CD4-positive, CD25-positive, alpha-beta regulatory T cell (primary cell): ENCODE measurements around the gene USP28. TPM values are rescaled to one million over a fixed set of nuclear protein-coding genes. Genes with fewer than 3 reads are reported as not detected.

Experiments used
- ATAC-seq, 2 donors: fragments of 150-1000 bp; cut with Tn5 transposase; one replicate each; pipeline ENCODE4 v1.10.0; 2021; ENCODE audit warnings: low read depth in 2 of 2, moderate number of reproducible peaks in 2 of 2, moderate library complexity in 1 of 2
- DNase-seq, 3 donors: peaks; one replicate each; pipeline versions ENCODE4 v3.0.0 to v3.0.0-alpha.2; 2012 to 2022; ENCODE audit warnings: mixed read lengths in 1 of 3
- H3K27ac ChIP-seq: one replicate; pipeline ENCODE4 v1.7.0; 2013; ENCODE audit warnings: mild to moderate bottlenecking, low read length; ENCODE audit not compliant: insufficient read depth, poor library complexity, severe bottlenecking
- H3K27me3 ChIP-seq: one replicate; pipeline ENCODE4 v1.7.0; 2013; ENCODE audit warnings: low read length; ENCODE audit not compliant: control insufficient read depth, insufficient read depth
- H3K36me3 ChIP-seq: one replicate; pipeline ENCODE4 v1.7.0; 2013; ENCODE audit warnings: mild to moderate bottlenecking, low read length, moderate library complexity; ENCODE audit not compliant: control insufficient read depth, insufficient read depth
- H3K4me1 ChIP-seq: 2 replicates; pipeline ENCODE4 v1.7.0; 2013; ENCODE audit warnings: mild to moderate bottlenecking, low read length; ENCODE audit not compliant: insufficient read depth, control insufficient read depth, poor library complexity, severe bottlenecking
- H3K4me3 ChIP-seq: one replicate; pipeline ENCODE4 v1.7.0; 2013; ENCODE audit warnings: low read depth, mild to moderate bottlenecking, low read length, moderate library complexity
- H3K9me3 ChIP-seq, 2 experiments: 1 replicate in 1 of 2; 2 replicates in 1 of 2; pipeline ENCODE4 v1.7.0; 2013; ENCODE audit warnings: low read length in 2 of 2, mild to moderate bottlenecking in 1 of 2, moderate library complexity in 1 of 2; ENCODE audit not compliant: control insufficient read depth in 2 of 2
- H3K27ac Mint-ChIP-seq, 3 donors: one replicate each; pipeline ENCODE4 v1.8.0; 2020 to 2022; ENCODE audit warnings: mild to moderate bottlenecking in 3 of 3, mixed read lengths in 3 of 3, moderate library complexity in 2 of 3
- H3K27me3 Mint-ChIP-seq: one replicate; pipeline ENCODE4 v1.8.0; 2022; ENCODE audit warnings: mild to moderate bottlenecking, mixed read lengths
- H3K36me3 Mint-ChIP-seq: one replicate; pipeline ENCODE4 v1.8.0; 2020; ENCODE audit warnings: mixed read lengths
- H3K4me1 Mint-ChIP-seq, 4 donors: one replicate each; pipeline ENCODE4 v1.8.0; 2020 to 2022; ENCODE audit warnings: mixed read lengths in 4 of 4, mild to moderate bottlenecking in 1 of 4
- H3K4me3 Mint-ChIP-seq, 4 donors: one replicate each; pipeline ENCODE4 v1.8.0; 2020 to 2022; ENCODE audit warnings: mild to moderate bottlenecking in 4 of 4, mixed read lengths in 4 of 4, moderate library complexity in 3 of 4
- H3K9me3 Mint-ChIP-seq, 7 donors: one replicate each; pipeline ENCODE4 v1.8.0; 2020 to 2022; ENCODE audit warnings: mixed read lengths in 7 of 7, mild to moderate bottlenecking in 3 of 7, moderate library complexity in 2 of 7
- polyA plus RNA-seq, 4 donors: library from polyadenylated mRNA; unstranded; fragments of 300-500 nt; fragmentation: Illumina TruSeq; gene quantifications; one replicate each; pipeline ENCODE4 v1.2.3, GENCODE V29; 2021
- total RNA-seq: library from RNA; stranded (reverse); gene quantifications from one replicate; pipeline ENCODE4 v1.2.3, GENCODE V29; 2022

The USP28 gene
- total and polyA plus RNA-seq, 5 donors from 2014 or later, result 20.7 to 29.9 (median 27.2) TPM

- peaks cover 26% of the 10 kb centered on the region for H3K36me3 ChIP-seq
- peaks cover 0 to 5% (median 0%) of the 10 kb centered on the region in 7 donors for H3K9me3 Mint-ChIP-seq
- no peaks in the 10 kb centered on the region for H3K27me3 ChIP-seq
- H3K9me3 ChIP-seq, result no peaks in the 10 kb centered on the region
- no peaks in the 10 kb centered on the region for H3K27me3 Mint-ChIP-seq
- H3K4me1 Mint-ChIP-seq, result peaks cover 0 to 8% (median 3%) of the 10 kb centered on the region in 4 donors
- H3K36me3 Mint-ChIP-seq, result peaks cover 43% of the 10 kb centered on the region
- H3K27ac ChIP-seq, result no peak overlapping the region
- no peaks in the 10 kb centered on the region for H3K4me1 ChIP-seq
- DNase-seq (no peak), ATAC-seq (no peak)
- H3K4me3 ChIP-seq, result no peak overlapping the region
- no peak overlapping the region for H3K4me3 Mint-ChIP-seq
- no peak overlapping the region for H3K27ac Mint-ChIP-seq
These were observed 28.3 kb downstream of the USP28 start for GRCh38 chr11:113847111-113847510.

- Mint-ChIP-seq H3K4me1 (peaks cover 7 to 14% (median 12%) of the 10 kb centered on the region in 4 donors), H3K27me3 (no peaks in the 10 kb centered on the region), H3K27ac (peak overlapping the region in 2 of 3 donors; percentile 3 to 16), H3K9me3 (peaks cover 0 to 1% (median 0%) of the 10 kb centered on the region in 7 donors), H3K36me3 (peaks cover 25% of the 10 kb centered on the region), H3K4me3 (peak overlapping the region in 3 of 4 donors; percentile 1 to 36 (median 29))
- no peaks in the 10 kb centered on the region for H3K4me1 ChIP-seq
- no peaks in the 10 kb centered on the region for H3K9me3 ChIP-seq
- ATAC-seq (no peak), DNase-seq (no peak)
- H3K27me3 ChIP-seq, result no peaks in the 10 kb centered on the region
- H3K27ac ChIP-seq, result no peak overlapping the region
- H3K36me3 ChIP-seq, result peaks cover 18% of the 10 kb centered on the region
- peak overlapping the region; percentile 68 for H3K4me3 ChIP-seq
These were observed 33.7 kb downstream of the USP28 start for GRCh38 chr11:113841691-113842090.

GRCh38 chr11:113840932-113841664, 34.3 kb downstream of the USP28 start:
- ATAC-seq (no peak), DNase-seq (peak in 1 of 3 donors; percentile 41)
- no peak overlapping the region for H3K27ac ChIP-seq
- H3K27me3 ChIP-seq, result no peaks in the 10 kb centered on the region
- Mint-ChIP-seq H3K4me3 (peak overlapping the region in 3 of 4 donors; percentile 13 to 36 (median 29)), H3K36me3 (peaks cover 25% of the 10 kb centered on the region), H3K9me3 (peaks cover 0 to 1% (median 0%) of the 10 kb centered on the region in 7 donors), H3K27me3 (no peaks in the 10 kb centered on the region), H3K27ac (peak overlapping the region in 1 of 3 donors; percentile 3), H3K4me1 (peaks cover 7 to 14% (median 11%) of the 10 kb centered on the region in 4 donors)
- no peaks in the 10 kb centered on the region for H3K9me3 ChIP-seq
- peaks cover 18% of the 10 kb centered on the region for H3K36me3 ChIP-seq
- no peaks in the 10 kb centered on the region for H3K4me1 ChIP-seq
- peak overlapping the region; percentile 68 for H3K4me3 ChIP-seq

GRCh38 chr11:113839842-113840241, 35.5 kb downstream of the USP28 start:
- H3K9me3 Mint-ChIP-seq, result peaks cover 0 to 1% (median 0%) of the 10 kb centered on the region in 7 donors
- Histone ChIP-seq H3K27me3 (no peaks in the 10 kb centered on the region), H3K36me3 (peaks cover 22% of the 10 kb centered on the region), H3K4me3 (no peak overlapping the region), H3K4me1 (no peaks in the 10 kb centered on the region), H3K27ac (no peak overlapping the region), H3K9me3 (no peaks in the 10 kb centered on the region)
- H3K27ac Mint-ChIP-seq, result peak overlapping the region in 1 of 3 donors; percentile 76
- H3K4me1 Mint-ChIP-seq, result peaks cover 7 to 14% (median 11%) of the 10 kb centered on the region in 4 donors
- no peaks in the 10 kb centered on the region for H3K27me3 Mint-ChIP-seq
- peak in 1 of 2 donors; percentile 22 for ATAC-seq
- peaks cover 32% of the 10 kb centered on the region for H3K36me3 Mint-ChIP-seq
- DNase-seq, result no peak
- no peak overlapping the region for H3K4me3 Mint-ChIP-seq

GRCh38 chr11:113838005-113838404, 37.4 kb downstream of the USP28 start:
- DNase-seq (no peak), ATAC-seq (no peak)
- Mint-ChIP-seq H3K9me3 (peaks cover 0 to 1% (median 0%) of the 10 kb centered on the region in 7 donors), H3K36me3 (peaks cover 29% of the 10 kb centered on the region), H3K4me1 (peaks cover 7 to 14% (median 11%) of the 10 kb centered on the region in 4 donors), H3K4me3 (no peak overlapping the region), H3K27me3 (no peaks in the 10 kb centered on the region), H3K27ac (no peak overlapping the region)
- H3K9me3 ChIP-seq, result no peaks in the 10 kb centered on the region
- H3K27ac ChIP-seq, result no peak overlapping the region
- no peaks in the 10 kb centered on the region for H3K4me1 ChIP-seq
- no peak overlapping the region for H3K4me3 ChIP-seq
- peaks cover 22% of the 10 kb centered on the region for H3K36me3 ChIP-seq
- H3K27me3 ChIP-seq, result no peaks in the 10 kb centered on the region

GRCh38 chr11:113835306-113835705, 40.1 kb downstream of the USP28 start:
- Histone ChIP-seq H3K4me1 (no peaks in the 10 kb centered on the region), H3K9me3 (no peaks in the 10 kb centered on the region), H3K27ac (no peak overlapping the region), H3K4me3 (no peak overlapping the region), H3K36me3 (peaks cover 26% of the 10 kb centered on the region), H3K27me3 (no peaks in the 10 kb centered on the region)
- Mint-ChIP-seq H3K27me3 (no peaks in the 10 kb centered on the region), H3K9me3 (no peaks in the 10 kb centered on the region), H3K4me3 (no peak overlapping the region), H3K36me3 (peaks cover 25% of the 10 kb centered on the region), H3K4me1 (peaks cover 0 to 12% (median 6%) of the 10 kb centered on the region in 4 donors), H3K27ac (no peak overlapping the region)
- DNase-seq (no peak), ATAC-seq (no peak)

GRCh38 chr11:113833151-113833550, 42.2 kb downstream of the USP28 start:
- no peaks in the 10 kb centered on the region for H3K4me1 ChIP-seq
- no peaks in the 10 kb centered on the region for H3K27me3 ChIP-seq
- peaks cover 0 to 1% (median 0%) of the 10 kb centered on the region in 7 donors for H3K9me3 Mint-ChIP-seq
- no peak overlapping the region for H3K4me3 ChIP-seq
- H3K27ac ChIP-seq, result no peak overlapping the region
- no peak overlapping the region for H3K4me3 Mint-ChIP-seq
- peaks cover 21% of the 10 kb centered on the region for H3K36me3 ChIP-seq
- H3K27me3 Mint-ChIP-seq, result no peaks in the 10 kb centered on the region
- H3K4me1 Mint-ChIP-seq, result peaks cover 0 to 12% (median 2%) of the 10 kb centered on the region in 4 donors
- DNase-seq (no peak), ATAC-seq (no peak)
- no peak overlapping the region for H3K27ac Mint-ChIP-seq
- H3K9me3 ChIP-seq, result no peaks in the 10 kb centered on the region
- H3K36me3 Mint-ChIP-seq, result peaks cover 26% of the 10 kb centered on the region
